Nephron progenitor cell (in vitro differentiated cells): ENCODE results near the gene RAB24.

Source experiments
- DNase-seq: peaks from one replicate; pipeline ENCODE4 v3.0.0; 2021
- H3K27ac Mint-ChIP-seq: 2 replicates; pipeline ENCODE4 v1.8.0; 2021; ENCODE audit warnings: mild to moderate bottlenecking, moderate library complexity, mixed read lengths
- H3K27me3 Mint-ChIP-seq: 2 replicates; pipeline ENCODE4 v1.8.0; 2021; ENCODE audit warnings: mild to moderate bottlenecking, low read depth, mixed read lengths; ENCODE audit not compliant: poor library complexity
- H3K36me3 Mint-ChIP-seq: 2 replicates; pipeline ENCODE4 v1.8.0; 2021; ENCODE audit warnings: low read depth, mixed read lengths
- H3K4me1 Mint-ChIP-seq: 2 replicates; pipeline ENCODE4 v1.8.0; 2021; ENCODE audit warnings: mixed read lengths
- H3K4me3 Mint-ChIP-seq: 2 replicates; pipeline ENCODE4 v1.8.0; 2021; ENCODE audit warnings: mild to moderate bottlenecking, moderate library complexity, mixed read lengths
- H3K9me3 Mint-ChIP-seq: 2 replicates; pipeline ENCODE4 v1.8.0; 2021; ENCODE audit warnings: mild to moderate bottlenecking, moderate library complexity, mixed read lengths
- CTCF ChIP-seq: fragments of 200-600 bp; sonication (generic); IDR thresholded peaks from 2 replicates; pipeline ENCODE4 v1.5.0; 2021; ENCODE audit warnings: antibody characterized with exemption

RAB24 gene

DNA sequence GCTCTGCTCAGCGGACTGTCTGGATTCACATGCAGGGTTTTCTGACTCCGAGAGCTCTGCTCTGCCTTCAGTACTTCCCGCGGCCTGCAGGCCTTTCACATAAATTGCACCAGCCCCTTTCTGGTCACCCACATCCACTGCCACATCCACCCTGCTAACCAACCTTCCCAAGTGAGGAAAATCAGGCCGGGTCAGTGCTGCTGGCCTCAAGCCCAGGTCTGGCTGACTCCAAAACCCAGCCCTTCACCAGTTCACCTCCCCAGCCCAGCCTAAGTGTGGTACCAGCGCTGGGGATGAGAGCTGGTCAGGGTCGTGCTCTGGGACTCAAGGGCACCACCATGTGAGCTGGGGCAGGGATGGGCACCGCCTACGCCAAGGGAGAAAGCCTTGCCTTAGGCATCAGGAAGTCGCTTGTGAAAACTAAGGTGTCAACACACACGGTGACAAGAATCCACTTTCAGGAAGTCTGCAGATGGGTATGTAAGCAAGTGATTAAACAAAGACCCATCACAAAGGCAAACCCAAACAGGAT, 35.7 kb upstream of the RAB24 start:
- no peak overlapping the region for H3K27ac Mint-ChIP-seq
- TF ChIP-seq CTCF: no peak
- no peaks in the 10 kb centered on the region for H3K9me3 Mint-ChIP-seq
- no peak overlapping the region for H3K4me3 Mint-ChIP-seq
- no peaks in the 10 kb centered on the region for H3K4me1 Mint-ChIP-seq
- no peak for DNase-seq
- peaks cover 42% of the 10 kb centered on the region for H3K36me3 Mint-ChIP-seq
- H3K27me3 Mint-ChIP-seq: peaks cover 3% of the 10 kb centered on the region

DNA sequence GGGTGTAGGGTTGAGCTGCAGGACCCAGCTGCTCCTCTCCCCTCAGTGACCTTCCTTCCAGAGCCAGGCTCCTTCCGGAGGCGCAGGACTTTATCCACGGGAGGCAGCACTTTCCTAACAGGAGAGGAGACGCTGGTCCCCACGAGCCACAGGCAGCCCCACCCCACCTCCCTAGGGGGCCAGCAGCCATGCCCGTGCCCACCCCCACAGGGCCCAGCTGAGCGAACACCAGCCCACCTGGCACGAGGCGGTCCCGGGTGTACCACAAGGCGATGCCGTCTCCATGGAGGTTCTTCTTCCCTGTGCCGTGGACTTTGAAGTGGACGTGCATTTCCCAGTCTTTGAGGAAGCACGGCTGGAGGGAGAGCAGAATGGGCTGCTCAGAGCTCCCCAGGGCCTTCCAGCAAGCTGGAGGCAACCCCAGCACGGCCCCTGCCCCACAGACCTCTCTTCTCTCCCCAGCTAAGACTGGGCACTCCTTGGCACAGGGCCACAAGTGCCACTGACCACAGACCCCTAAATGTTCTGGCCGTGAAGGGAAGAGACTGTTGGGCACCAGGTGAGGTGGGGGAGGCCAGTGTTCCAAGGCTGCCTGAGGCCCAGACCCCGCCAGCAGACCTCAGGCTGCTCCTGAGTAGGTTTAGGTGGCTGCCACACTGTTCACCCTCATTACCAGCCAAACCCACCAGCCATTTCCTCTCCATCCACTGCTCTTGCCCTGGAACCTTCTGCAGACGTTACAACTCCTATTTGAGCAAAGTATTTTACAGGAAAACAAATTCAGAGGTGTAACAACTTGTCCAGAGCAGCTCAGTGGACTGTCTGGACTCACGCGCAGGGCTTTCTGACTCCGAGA, 35.0 kb upstream of the RAB24 start:
- no peak overlapping the region for H3K4me3 Mint-ChIP-seq
- no peak for DNase-seq
- peaks cover 46% of the 10 kb centered on the region for H3K36me3 Mint-ChIP-seq
- H3K9me3 Mint-ChIP-seq: no peaks in the 10 kb centered on the region
- H3K27me3 Mint-ChIP-seq: peaks cover 3% of the 10 kb centered on the region
- no peak overlapping the region for H3K27ac Mint-ChIP-seq
- no peak for TF ChIP-seq CTCF
- H3K4me1 Mint-ChIP-seq: no peaks in the 10 kb centered on the region

- Mint-ChIP-seq H3K27ac (no peak overlapping the region), H3K4me3 (no peak overlapping the region), H3K9me3 (no peaks in the 10 kb centered on the region), H3K4me1 (no peaks in the 10 kb centered on the region), H3K27me3 (peaks cover 3% of the 10 kb centered on the region), H3K36me3 (peaks cover 37% of the 10 kb centered on the region)
- no peak for DNase-seq
- no peak for TF ChIP-seq CTCF
Measured at GRCh38 chr5:177336603-177337494, 33.3 kb upstream of the RAB24 start.

GRCh38 chr5:177336112-177336511, 32.6 kb upstream of the RAB24 start:
- H3K4me3 Mint-ChIP-seq: no peak overlapping the region
- peak; percentile 8 for TF ChIP-seq CTCF
- H3K9me3 Mint-ChIP-seq: no peaks in the 10 kb centered on the region
- peaks cover 30% of the 10 kb centered on the region for H3K36me3 Mint-ChIP-seq
- DNase-seq: no peak
- H3K27me3 Mint-ChIP-seq: peaks cover 3% of the 10 kb centered on the region
- no peak overlapping the region for H3K27ac Mint-ChIP-seq
- H3K4me1 Mint-ChIP-seq: no peaks in the 10 kb centered on the region

- H3K27me3 Mint-ChIP-seq: peaks cover 3% of the 10 kb centered on the region
- no peaks in the 10 kb centered on the region for H3K4me1 Mint-ChIP-seq
- no peak for TF ChIP-seq CTCF
- DNase-seq: no peak
- H3K9me3 Mint-ChIP-seq: no peaks in the 10 kb centered on the region
- H3K36me3 Mint-ChIP-seq: peaks cover 31% of the 10 kb centered on the region
- H3K27ac Mint-ChIP-seq: no peak overlapping the region
- H3K4me3 Mint-ChIP-seq: no peak overlapping the region
Measured at GRCh38 chr5:177335701-177336065, 32.2 kb upstream of the RAB24 start.
